Progenitor cell of endocrine pancreas (in vitro differentiated cells): Measurements from ENCODE around the gene ZSCAN5A. TPM values are rescaled to one million over a fixed set of nuclear protein-coding genes. Genes with fewer than 3 reads are reported as not detected.

Experiments
- DNase-seq: peaks from one replicate; pipeline ENCODE4 v3.0.0; 2021; ENCODE audit warnings: low spot score; ENCODE audit not compliant: unreplicated experiment
- H3K27ac Mint-ChIP-seq: 2 replicates; pipeline ENCODE4 v1.8.0; 2021; ENCODE audit warnings: mild to moderate bottlenecking, moderate library complexity, mixed read lengths
- H3K27me3 Mint-ChIP-seq: 2 replicates; pipeline ENCODE4 v1.8.0; 2021; ENCODE audit warnings: mixed read lengths
- H3K36me3 Mint-ChIP-seq: 2 replicates; pipeline ENCODE4 v1.8.0; 2022; ENCODE audit warnings: mixed read lengths; ENCODE audit not compliant: insufficient read depth
- H3K4me1 Mint-ChIP-seq: 2 replicates; pipeline ENCODE4 v1.8.0; 2021; ENCODE audit warnings: low read depth, mixed read lengths
- H3K4me3 Mint-ChIP-seq: 2 replicates; pipeline ENCODE4 v1.8.0; 2021; ENCODE audit warnings: low read depth, mild to moderate bottlenecking, moderate library complexity, mixed read lengths
- H3K9me3 Mint-ChIP-seq: 2 replicates; pipeline ENCODE4 v1.8.0; 2021; ENCODE audit warnings: low read depth, mixed read lengths
- CTCF ChIP-seq: fragments of 200-600 bp; sonication (generic); IDR thresholded peaks from one replicate; pipeline ENCODE4 v1.5.0; 2021; ENCODE audit warnings: antibody characterized with exemption, mild to moderate bottlenecking; ENCODE audit not compliant: unreplicated experiment
- total RNA-seq: library from RNA; stranded (reverse); gene quantifications from 2 replicates; pipeline ENCODE4 v1.2.1, GENCODE V29; 2021

ZSCAN5A gene
- total RNA-seq, 1 donor from 2014 or later, result 19.1 TPM

DNA sequence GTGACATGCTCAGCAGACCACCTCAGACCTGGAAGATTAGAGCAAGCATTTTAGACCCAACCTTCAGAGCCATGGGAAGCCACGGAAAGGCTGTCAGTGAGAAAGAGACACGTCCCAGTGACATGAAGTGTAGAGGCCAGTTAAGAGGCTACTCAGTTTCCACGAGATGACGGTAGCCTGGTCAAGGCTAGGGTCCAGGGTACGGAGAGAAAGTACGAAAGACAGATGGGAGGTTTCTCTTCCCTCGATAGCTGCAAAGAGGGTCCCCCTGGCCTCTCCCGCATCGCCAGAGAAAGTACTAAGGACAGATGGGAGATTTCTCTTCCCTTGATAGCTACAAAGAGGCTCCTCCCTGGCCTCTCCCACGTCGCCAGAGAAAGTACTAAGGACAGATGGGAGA lies 8.6 kb downstream of the ZSCAN5A start:
- no peak overlapping the region for H3K27ac Mint-ChIP-seq
- no peaks in the 10 kb centered on the region for H3K9me3 Mint-ChIP-seq
- H3K4me1 Mint-ChIP-seq, result no peaks in the 10 kb centered on the region
- no peak overlapping the region for H3K4me3 Mint-ChIP-seq
- TF ChIP-seq CTCF, result no peak
- DNase-seq, result no peak
- no peaks in the 10 kb centered on the region for H3K27me3 Mint-ChIP-seq
- peaks cover 19% of the 10 kb centered on the region for H3K36me3 Mint-ChIP-seq

DNA sequence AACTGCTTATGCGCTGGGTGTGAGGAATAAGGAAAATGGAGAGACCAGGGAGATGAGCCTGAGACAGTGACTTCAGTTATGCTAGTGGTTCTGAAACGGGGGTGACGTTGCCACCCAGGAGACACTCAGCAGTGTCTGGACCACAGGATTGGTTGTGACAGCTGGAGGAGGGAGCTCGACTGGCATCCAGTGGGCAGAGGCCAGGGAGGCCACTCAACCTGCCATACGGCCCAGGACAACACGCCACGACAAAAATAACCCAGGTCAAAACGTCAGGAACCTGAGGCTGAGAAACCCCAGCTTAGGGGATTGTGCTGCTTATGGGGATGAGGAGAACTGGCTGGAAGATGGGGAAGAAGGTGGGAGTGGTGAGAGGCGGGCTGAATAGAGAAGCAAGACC lies 10.4 kb downstream of the ZSCAN5A start:
- H3K4me3 Mint-ChIP-seq, result no peak overlapping the region
- H3K27ac Mint-ChIP-seq, result peak overlapping the region; percentile 50
- H3K27me3 Mint-ChIP-seq, result no peaks in the 10 kb centered on the region
- H3K4me1 Mint-ChIP-seq, result no peaks in the 10 kb centered on the region
- no peak for TF ChIP-seq CTCF
- H3K36me3 Mint-ChIP-seq, result peaks cover 20% of the 10 kb centered on the region
- no peaks in the 10 kb centered on the region for H3K9me3 Mint-ChIP-seq
- DNase-seq, result no peak

DNA sequence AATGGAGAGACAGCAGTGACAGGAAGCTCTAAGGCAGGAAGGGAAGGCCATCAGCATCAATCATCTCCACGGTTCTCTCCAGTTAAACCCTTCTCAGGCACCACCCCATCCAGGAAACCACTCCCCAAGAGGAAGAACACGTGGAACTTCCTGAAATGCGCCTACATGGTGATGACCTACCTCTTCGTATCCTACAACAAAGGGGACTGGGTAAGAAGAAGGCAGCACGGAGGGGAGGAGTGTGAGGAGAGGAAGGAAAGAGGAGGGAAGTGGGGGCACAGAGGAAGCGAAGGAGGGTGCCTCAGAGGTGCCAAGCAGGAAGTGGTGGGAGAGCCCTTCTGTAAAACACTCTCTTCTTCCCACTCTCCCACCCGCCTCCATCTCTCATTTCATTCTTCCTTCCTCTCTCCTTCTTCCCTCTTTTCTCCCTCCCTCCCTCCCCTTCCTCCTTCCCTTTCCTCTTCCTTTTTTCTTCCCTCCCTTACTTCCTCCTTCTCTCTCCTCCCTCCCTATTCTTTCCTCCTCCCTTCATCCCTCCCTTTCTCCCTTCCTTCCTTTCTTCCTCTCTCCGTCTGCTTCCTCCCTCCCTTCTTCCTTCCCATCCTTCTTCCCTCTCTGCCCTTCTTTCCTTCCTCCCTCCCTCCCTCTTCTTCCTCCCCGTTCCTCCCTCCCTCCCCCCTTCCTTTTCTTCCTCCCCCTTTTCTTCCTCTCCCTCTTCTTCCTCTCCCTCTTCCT lies 12.6 kb downstream of the ZSCAN5A start:
- no peak for DNase-seq
- TF ChIP-seq CTCF, result no peak
- Mint-ChIP-seq H3K27me3 (no peaks in the 10 kb centered on the region), H3K36me3 (peaks cover 19% of the 10 kb centered on the region), H3K27ac (no peak overlapping the region), H3K4me1 (no peaks in the 10 kb centered on the region), H3K4me3 (no peak overlapping the region), H3K9me3 (no peaks in the 10 kb centered on the region)

DNA sequence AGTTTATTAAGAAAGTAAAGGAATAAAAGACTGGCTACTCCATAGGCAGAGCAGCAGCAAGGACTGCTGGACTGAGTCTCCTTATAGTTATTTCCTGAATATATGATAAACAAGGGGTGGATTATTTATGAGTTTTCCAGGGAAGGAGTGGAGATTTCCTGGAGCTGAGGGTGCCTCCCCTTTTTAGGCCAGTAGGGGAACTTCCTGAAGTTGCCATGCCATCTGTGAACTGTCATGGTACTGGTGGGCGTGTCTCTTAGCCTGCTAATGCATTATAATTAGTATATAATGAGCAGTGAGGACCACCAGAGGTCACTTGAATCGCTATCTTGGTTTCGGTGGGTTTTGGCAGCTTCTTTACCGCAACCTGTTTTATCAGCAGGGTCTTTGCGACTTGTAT lies 13.5 kb downstream of the ZSCAN5A start:
- no peak for DNase-seq
- peak; percentile 21 for TF ChIP-seq CTCF
- H3K4me1 Mint-ChIP-seq, result no peaks in the 10 kb centered on the region
- no peaks in the 10 kb centered on the region for H3K9me3 Mint-ChIP-seq
- H3K36me3 Mint-ChIP-seq, result peaks cover 20% of the 10 kb centered on the region
- no peaks in the 10 kb centered on the region for H3K27me3 Mint-ChIP-seq
- H3K4me3 Mint-ChIP-seq, result no peak overlapping the region
- H3K27ac Mint-ChIP-seq, result no peak overlapping the region

GRCh38 chr19:56299688-56300087 lies 15.0 kb downstream of the ZSCAN5A start:
- Mint-ChIP-seq H3K9me3 (no peaks in the 10 kb centered on the region), H3K36me3 (peaks cover 24% of the 10 kb centered on the region), H3K27ac (no peak overlapping the region), H3K4me1 (no peaks in the 10 kb centered on the region), H3K4me3 (no peak overlapping the region), H3K27me3 (no peaks in the 10 kb centered on the region)
- DNase-seq, result no peak
- TF ChIP-seq CTCF, result no peak
